Hematopoietic multipotent progenitor cell treated with erythropoietin and hydrocortisone succinate and interleukin-3 and kit ligand, for 15 days (in vitro differentiated cells): ENCODE data around the gene GOLGA2.

Experiments used
- DNase-seq: peaks from one replicate; pipeline ENCODE4 v3.0.0-alpha.2; 2015; ENCODE audit warnings: low spot score

GOLGA2 gene

GRCh38 chr9:128213746-128214497 lies 61.9 kb downstream of the GOLGA2 start:
- no peak for DNase-seq

GRCh38 chr9:128211981-128212281 lies 63.9 kb downstream of the GOLGA2 start:
- no peak for DNase-seq

- DNase-seq = no peak
These were observed 64.4 kb downstream of the GOLGA2 start for GRCh38 chr9:128211186-128211980.

GRCh38 chr9:128208946-128209669 lies 66.7 kb downstream of the GOLGA2 start:
- no peak for DNase-seq

GRCh38 chr9:128208386-128208785 lies 67.4 kb downstream of the GOLGA2 start:
- no peak for DNase-seq

GRCh38 chr9:128206916-128207910 lies 68.6 kb downstream of the GOLGA2 start:
- DNase-seq = no peak

- DNase-seq = no peak
These were observed 69.3 kb downstream of the GOLGA2 start for GRCh38 chr9:128206484-128206883.
